Stimulated activated CD8-positive, alpha-beta memory T cell treated with anti-CD3 and anti-CD28 coated beads, Interleukin-12 subunit alpha, Interleukin-12 subunit beta, amount 100 ng/mL, for 24 hours (primary cell): ENCODE results near the gene PDSS2.
"Not testable (repeated sequence)": the region's sequence is repeated elsewhere in the genome, so short reads cannot be mapped to it uniquely, and the experiment has no call there.

Experiments used
- DNase-seq: peaks from one replicate; pipeline ENCODE4 v3.0.0-alpha.2; 2020; ENCODE audit errors: extremely low read depth

PDSS2 gene

DNA sequence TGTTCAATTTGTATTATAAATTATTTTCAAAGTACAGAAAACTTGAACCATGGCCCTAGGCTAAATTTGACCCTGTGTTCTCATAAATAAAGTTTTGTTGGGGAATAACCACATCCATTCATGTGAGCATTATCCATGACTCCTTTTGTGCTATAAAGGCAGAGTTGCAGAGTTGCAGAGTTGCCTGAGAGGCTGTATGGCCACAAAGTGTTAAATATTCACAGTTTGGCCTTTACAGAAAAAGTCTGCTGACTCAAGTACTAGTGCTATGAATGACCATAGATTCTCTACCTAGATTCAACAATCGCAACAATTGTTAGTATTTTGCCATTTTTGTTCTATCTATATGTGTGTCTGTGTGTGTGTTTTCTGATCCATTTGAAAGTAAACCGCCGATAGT lies 297.8 kb downstream of the PDSS2 start:
- no peak for DNase-seq

DNA sequence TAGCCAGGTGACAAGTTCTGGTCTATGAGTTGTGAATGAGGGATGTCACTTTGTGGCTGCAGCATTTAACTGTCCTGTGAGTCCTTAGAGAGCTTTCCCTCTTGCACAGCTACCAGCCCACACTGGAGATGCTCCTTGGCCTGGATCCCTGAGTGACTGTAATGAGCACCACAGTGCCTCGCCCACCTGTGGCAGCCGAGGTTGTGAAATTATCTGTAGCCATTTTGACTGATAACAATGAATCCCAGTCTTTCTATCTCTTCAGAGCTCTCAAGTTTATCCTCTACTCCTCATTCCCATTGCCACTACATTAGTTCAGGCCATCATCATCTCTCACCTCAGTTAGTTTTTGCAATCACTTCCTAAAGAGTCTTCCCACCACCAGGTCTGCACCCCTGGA lies 302.7 kb downstream of the PDSS2 start:
- no peak for DNase-seq

DNA sequence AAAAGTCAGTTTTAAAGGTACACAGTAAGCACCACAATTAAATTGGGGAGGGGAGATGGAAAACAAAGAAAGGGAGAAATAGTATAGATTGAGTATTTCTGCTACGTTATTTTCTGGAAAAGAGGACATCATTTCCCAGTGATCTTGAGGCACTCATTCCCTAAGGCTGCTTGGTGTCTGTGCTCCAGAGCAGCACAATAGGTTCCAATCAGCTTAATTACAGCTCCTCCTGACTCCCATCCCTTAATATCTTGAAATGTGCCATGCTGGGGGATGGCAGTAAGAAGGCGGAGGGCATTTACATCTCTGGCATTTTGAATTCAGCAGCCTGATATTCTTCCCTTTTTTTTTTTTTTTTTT lies 304.6 kb downstream of the PDSS2 start:
- no peak for DNase-seq

DNA sequence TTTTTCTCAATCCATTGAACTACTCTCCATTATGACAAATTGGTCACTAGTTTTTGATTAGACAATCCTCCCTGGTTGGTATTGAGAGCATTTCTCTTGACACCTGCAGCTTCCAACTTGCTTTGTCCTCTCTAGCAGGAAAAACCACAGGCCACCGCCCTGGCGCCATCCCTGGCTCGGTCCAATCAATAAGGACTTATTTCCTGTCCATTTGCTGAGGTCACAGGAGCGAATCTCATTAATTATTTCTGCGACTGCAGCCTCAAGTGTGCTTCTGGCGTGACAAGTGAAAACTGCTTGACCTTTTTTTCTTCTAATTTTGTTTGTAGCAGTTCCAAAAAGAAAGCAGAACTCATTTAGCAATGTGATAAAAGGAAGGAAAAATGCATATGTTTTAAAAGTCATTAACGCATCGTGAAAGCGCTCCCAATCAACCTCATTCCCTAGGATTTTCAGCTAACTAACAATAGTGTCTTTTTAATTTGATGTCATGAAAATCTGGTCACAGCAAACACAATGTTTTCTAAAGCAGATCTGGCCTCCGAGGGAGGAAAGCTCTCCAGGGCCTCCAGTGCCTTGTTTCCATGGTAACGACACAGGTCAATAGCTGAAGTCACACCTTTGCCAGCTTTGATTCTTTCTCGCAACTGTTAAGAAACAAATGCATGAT lies 305.1 kb downstream of the PDSS2 start:
- no peak for DNase-seq

DNA sequence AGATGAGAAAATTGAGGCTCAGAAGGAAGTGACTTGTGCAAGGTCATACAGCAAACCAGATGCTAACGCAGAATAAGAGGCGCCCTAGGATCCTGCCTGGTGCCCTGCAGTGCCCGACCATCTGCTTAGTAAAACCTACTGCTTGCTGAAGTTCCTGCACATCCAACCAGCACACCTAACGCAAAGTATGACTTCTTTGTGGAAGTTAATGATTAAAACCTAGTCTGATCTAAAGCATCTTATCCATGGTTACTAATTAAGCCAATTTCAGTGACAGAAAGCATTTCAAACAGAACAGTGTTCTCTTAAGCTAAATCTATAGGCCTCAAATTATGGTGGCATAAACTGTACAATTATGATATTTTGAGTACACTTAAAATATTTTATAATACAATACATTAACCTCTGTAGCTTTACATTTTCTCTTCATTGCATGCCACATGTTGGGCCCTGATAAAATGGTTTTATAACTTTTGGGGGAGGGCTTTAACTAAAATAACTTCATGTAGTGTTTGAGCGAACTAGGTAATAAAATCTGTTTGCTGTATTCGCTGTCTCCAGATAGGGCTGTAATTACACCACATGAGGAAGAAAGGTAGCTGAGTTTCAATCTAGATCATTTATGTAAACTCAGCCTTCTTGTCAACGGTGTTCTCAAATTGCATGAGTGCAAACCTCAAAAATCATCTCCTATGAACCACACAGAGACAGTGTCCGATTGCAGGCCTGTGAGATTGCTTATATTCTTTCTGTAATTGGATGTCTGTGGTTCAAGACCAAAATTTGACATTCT lies 306.5 kb downstream of the PDSS2 start:
- no peak for DNase-seq

DNA sequence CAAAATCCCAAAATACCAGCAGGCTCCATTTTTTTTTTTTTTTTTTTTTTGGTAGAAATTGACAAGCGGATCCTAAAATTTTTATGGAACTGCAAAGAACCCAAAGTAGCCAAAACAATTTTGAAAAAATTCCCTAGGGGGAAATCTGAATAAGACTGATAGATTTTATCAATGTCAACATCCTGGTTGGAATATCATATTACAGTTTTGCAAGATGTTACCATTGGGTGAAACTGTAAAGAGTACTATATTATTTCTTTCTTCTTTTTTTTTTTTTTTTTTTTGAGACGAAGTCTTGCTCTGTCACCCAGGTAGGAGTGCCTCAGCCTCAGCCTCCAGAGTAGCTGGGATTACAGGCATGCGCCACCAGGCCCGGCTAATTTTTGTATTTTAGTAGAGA lies 314.7 kb downstream of the PDSS2 start:
- no peak for DNase-seq

DNA sequence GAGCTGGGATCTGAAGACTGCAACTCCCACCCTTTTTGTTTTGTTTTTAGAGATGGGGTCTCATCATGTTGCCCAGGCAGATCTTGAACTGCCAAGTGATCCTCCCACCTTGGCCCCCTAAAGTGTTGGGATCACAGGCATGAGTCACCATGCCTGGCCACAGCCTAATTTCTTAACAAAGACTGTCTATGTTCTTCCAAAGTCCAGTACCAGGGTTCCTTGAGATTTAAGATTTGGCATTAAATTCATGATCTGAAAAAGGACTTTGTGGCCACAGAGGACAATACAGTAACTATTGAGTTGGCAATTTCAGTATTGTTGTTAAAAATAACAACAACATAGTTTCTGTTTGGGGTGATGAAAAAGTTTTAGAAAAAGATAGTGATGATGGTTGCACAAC lies 315.4 kb downstream of the PDSS2 start:
- no peak for DNase-seq

DNA sequence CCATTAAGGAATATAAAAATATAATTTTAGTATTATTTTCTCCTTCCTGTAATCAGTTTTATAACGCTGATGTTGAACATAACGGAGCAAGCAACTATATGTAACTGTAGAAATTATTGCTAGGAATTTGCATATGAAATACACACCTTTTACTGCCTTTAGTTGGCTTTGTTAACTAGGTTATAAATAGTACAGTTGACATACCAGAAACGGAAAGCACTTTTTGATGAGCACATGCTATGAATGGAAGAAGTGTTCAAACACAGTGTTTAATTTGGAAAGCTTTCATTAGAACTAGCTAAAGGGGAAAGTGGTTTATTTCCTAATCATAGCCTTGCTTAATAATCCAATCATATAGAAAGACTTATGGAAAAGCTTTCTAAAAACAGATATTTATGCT lies 318.8 kb downstream of the PDSS2 start:
- no peak for DNase-seq

DNA sequence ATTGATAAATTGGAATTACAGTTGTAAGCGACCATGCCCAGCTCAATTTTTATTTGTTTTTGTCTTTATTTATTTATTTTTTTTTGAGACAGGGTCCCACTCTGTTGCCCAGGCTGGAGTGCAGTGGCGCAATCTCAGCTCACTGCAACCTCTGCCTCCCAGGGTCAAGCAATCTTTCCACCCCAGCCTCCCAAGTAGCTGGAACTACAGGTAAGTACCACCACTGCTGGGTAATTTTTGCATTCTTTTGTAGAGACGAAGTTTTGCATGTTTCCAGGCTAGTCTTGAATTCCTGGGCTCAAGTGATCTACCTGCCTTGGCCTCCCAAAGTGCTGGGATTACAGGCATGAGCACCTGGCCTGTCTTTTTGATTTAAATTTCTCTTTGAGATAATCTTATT lies 323.0 kb downstream of the PDSS2 start:
- not testable (repeated sequence) for DNase-seq

DNA sequence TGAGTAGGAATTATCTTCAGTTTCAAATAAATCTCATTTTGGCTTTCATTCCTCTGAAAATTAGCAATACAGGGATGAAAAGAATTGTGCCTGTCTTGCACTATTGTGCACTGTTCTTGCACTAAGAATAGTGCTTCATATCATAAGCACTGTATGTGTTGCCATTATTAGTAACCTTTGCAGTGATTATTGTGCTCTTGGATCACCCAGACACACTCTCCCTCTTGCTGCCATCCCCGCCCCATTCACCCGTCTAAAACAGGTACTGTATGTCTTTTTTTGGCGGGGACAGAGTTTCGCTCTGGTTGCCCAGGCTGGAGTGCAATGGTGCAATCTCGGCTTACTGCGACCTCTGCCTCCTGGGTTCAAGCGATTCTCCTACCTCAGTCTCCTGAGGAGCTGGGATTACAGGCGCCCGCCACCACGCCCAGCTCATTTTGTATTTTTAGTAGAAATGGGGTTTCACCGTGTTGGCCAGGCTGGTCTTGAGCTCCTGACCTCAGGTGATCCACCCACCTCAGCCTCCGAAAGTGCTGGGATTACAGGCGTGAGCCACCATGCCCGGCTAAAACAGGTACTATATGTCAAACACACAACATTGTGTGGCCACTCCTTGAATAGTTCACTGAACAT lies 324.2 kb downstream of the PDSS2 start:
- not testable (repeated sequence) for DNase-seq

DNA sequence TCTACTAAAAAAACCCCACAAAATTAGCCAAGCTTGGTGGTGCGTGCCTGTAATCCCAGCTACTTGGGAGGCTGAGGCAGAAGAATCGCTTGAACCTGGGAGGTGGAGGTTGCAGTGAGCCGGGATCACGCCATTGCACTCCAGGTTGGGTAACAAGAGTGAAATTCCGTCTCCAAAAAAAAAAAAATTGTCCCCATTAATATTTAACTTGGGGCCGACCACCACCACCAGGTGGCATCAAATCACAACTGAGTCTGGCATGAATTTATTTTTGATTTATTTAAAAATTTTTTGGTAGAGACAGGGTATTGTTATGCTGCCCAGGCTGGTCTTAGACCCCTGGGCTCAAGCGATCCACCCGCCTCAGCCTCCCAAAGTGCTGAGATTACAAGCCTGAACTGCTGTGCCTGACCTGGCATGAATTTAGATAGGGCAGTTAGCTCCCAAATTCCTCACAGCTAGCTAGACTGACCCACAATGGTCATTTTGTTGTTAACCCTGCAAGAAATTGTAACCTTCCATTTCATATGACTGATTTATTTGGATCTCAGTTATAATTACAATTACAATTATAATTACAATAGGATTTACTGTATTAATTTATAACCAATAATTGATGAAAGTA lies 326.9 kb downstream of the PDSS2 start:
- DNase-seq: no peak

DNA sequence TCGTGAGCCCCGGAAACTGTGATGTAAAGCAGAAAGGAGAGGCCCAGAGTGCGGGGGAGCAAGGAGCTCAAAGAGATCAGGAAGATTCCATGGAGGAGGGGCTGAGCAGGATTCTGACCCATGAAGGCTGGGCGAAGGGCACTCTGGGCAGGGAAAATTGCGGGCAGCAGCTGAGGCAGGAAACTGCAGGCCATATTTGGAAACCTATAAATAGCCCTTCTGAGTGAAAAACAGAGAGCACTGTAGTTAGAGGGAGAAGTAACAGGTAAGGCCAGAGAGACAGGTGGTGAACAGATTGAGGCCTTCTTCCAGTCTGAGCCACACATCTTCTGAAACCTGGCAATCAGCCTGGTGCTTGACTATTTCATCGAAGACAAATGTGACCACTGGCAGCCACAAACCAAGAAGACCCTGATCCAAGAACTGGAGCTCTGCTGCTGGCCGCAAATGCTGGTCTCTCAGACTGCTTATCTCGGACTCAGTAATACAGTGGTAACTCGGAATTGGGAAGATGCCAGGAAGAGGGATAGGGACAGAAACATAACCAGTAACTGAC lies 329.9 kb downstream of the PDSS2 start:
- no peak for DNase-seq

DNA sequence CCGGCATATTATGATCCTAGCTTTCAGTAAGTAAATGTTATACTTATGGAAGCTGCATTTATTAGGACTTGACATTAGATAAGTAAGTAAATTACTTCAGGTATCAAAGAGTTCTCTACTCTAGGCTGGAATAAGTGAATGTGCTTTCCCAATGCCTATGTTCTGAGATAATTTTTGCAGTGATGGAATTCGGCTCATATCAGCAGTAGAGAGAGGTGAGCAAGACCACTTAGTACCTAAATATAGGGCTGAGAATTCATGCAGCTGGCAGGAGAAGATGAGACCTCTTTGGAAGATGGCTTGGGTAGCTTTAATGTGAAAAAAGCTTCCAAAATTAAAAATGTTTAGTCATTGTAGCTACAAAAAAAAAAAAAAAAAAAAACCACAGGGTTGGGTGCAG lies 330.8 kb downstream of the PDSS2 start:
- no peak for DNase-seq

DNA sequence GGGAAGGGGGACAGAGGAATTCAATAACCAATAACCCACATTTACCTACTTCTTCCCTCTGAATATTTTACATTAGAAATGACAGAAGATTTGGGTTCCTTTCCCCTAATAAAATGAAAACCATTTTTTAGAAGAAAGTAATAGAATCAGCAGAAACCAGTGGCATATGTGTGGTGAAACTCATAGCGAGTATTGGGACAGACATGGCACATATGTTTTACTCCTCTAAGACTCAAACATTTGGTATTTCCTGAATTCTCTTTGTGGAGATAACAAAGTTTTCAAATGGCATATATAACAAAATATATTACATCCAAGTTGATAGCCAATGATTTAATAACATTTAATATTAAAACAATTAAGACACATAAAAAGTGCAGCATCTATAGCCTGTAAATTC lies 331.2 kb downstream of the PDSS2 start:
- no peak for DNase-seq

DNA sequence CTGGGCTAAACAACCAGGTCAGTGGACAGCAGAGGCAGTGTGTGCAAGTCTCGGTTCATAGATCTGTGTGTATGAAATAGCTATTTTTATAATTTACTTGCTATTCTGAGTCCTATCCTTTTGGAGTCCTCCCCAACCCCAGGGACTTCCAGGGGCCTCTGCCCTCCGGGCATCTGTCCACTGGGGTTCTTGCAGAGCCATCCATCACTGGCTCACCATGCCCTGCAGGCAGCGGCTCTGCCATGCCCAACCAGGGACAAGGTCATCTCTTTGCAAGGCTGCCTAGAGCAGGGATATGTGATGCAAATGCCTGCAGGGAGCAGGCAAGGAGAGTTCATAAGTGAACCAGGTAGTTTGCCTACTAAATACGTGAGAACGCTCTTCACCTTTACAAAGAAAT lies 333.6 kb downstream of the PDSS2 start:
- DNase-seq: no peak

DNA sequence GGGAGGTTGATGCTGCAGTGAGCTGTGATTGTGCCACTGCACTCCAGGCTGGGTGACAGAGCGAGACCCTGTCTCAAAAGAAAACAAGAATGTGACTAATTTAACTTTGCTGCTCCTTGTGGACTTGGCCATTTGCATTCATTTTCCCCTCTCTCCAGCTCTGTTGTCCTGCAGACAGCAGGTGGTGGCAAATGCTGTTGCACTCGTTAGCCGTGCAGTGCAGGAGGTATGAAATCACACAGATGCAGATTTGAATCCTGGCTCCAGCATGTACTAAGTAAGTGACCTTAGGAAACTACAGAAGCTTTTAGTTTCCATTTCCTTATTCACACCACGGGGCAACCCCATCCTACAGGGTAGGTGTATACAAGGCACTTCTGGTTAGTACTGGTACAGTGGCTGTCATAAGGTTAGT lies 334.4 kb downstream of the PDSS2 start:
- no peak for DNase-seq

DNA sequence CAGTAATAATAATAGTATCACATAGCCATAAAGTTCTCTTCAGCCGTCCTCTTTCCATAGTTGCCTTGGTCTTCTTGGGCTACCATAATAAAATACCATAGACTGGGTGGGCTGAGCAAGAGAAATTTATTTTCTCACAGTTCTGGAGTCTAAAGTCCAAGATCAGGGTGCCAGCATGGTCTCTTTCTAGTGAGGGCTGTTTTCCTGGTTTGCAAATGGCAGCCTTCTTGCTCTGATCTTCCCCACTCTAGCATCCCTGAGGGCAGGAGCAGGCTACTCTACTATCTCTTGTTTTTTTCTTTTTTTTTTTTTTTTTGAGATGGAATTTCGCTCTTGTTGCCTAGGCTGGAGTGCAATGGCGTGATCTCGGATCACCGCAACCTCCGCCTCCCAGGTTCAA lies 335.9 kb downstream of the PDSS2 start:
- DNase-seq: no peak

DNA sequence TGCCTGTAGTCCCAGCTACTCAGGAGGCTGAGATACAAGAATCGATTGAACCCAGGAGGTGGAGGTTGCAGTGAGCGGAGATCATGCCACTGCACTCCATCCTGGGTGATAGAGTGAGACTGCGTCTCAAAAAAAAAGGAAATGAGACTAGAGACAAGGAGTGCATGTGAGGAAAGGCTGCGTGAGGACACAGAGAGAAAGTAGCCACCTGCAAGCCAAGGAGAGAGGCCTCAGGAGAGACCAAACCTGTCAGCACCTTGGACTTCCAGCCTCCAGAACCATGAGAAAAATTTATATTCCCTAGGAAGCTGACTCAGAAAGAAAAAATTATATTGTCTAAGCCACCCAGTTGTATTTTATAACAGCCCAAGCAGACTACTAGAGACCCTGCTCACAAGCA lies 336.6 kb downstream of the PDSS2 start:
- DNase-seq: no peak

DNA sequence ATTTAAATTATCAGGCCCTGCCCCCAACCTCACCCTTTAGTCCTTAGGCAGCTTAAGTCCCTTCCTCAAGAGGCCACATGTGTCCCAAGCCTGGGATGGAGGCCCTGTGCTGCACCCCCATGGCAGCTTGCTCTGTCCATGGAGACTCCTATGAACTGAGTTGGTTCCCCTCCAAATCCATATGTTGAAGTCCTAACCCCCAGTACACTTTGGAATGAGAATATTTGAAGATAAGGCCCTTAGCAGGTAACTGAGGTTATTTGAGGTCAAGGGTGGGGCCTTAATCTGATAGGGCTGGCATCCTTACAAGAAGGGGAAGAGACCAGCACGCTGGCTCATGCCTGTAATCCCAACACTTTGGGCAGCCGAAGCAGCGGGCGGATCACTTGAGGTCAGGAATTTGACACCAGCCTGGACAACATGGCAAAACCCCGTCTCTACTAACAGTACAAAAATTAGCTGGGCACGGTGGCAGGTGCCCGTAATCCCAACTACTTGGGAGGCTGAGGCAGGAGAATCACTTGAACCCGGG lies 337.3 kb downstream of the PDSS2 start:
- no peak for DNase-seq

DNA sequence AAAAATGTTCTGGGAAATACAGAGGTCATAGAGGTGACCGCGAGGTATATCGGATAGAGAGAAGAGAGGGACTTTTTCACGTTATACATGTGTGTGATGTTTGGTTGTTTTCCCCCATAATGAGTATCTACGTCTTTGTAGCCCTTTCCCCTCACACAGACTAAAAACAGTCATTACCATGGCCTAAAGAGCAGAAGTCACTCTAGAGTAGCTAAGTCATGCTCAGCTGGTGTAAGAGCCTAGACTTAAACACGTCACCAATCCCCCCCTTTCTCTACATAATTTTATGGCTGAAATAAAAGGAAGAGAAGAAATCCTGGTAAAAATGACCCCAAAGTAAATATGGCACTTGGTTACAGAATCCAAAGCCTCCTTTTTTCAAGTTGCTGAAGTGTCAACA lies 338.1 kb downstream of the PDSS2 start:
- DNase-seq: no peak

DNA sequence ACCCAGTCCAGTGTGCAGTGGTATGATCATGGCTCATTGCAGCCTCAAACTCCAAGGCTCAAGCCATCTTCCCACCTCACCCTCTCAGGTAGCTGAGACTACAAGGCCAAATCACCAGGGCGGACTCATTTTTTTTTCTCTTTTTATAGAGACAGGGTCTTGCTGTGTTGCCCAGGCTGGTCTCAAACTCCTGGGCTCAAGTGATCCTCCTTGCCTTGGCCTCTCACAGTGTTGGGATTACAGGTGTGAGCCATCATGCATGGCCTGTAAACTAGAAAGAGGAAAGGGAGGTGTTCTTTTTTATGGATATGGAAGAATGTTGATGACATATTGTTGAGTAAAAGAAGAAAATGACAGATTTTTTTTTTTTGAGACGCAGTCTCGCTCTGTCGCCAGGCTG lies 339.0 kb downstream of the PDSS2 start:
- DNase-seq: no peak

DNA sequence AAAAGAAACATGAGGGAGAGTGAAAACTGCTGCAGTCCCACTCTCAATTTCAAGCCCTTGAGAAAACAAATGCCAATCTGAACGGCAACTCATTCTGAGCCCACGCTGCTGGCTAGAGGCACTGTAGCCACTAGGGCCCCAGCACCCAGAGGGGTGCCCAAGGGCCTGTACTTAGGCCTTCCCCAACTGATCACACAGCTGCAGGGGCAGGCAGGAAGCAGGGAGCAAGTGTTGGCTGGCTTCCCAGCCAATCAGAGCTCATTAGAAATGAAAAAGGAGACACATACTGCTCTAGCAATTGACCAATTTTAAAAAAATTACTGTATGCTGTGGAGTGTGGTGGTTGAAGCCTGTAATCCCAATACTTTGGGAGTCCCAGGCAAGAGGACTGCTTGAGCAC lies 340.4 kb downstream of the PDSS2 start:
- DNase-seq: no peak
